NOMO-1 treated with DMSO at 0.1 percent for 48 hours (cell line): ENCODE results near the gene SLC2A13.
A peak's percentile ranks its signal among the peaks of the same experiment; 100 is the strongest.

Experiments used
- DNase-seq: peaks from one replicate; lab custom pipeline; 2025; ENCODE audit not compliant: unreplicated experiment; lab: John Stamatoyannopoulos, UW

The SLC2A13 gene

GRCh38 chr12:40105515-40106201 lies at the start of gene SLC2A13:
SLC2A13 (minus strand) TSS chr12:40106081; CDS start chr12:40105808, 273 bp downstream.
- DNase-seq: peak; percentile 64

- DNase-seq: no peak
Observed at GRCh38 chr12:40154381-40154780, 48.5 kb upstream of the SLC2A13 start.

GRCh38 chr12:40153432-40153831 lies 47.6 kb upstream of the SLC2A13 start:
- DNase-seq: no peak

GRCh38 chr12:40152783-40153383 lies 47.0 kb upstream of the SLC2A13 start:
- peak; percentile 64 for DNase-seq

- DNase-seq: no peak
Observed at GRCh38 chr12:40149673-40150260, 43.9 kb upstream of the SLC2A13 start.

- DNase-seq: peak; percentile 58
Observed at GRCh38 chr12:40146800-40147797, 41.2 kb upstream of the SLC2A13 start.

GRCh38 chr12:40145896-40146295 lies 40.0 kb upstream of the SLC2A13 start:
- peak; percentile 15 for DNase-seq

- peak; percentile 7 for DNase-seq
Observed at GRCh38 chr12:40144023-40144422, 38.1 kb upstream of the SLC2A13 start.

- no peak for DNase-seq
Observed at GRCh38 chr12:40142001-40142744, 36.3 kb upstream of the SLC2A13 start.

- no peak for DNase-seq
Observed at GRCh38 chr12:40138526-40138925, 32.6 kb upstream of the SLC2A13 start.

- DNase-seq: peak; percentile 91
Observed at GRCh38 chr12:40137252-40137651, 31.4 kb upstream of the SLC2A13 start.

- DNase-seq: no peak
Observed at GRCh38 chr12:40127408-40127807, 21.5 kb upstream of the SLC2A13 start.

- DNase-seq: peak; percentile 21
Observed at GRCh38 chr12:40123496-40123895, 17.6 kb upstream of the SLC2A13 start.

GRCh38 chr12:40122842-40123241 lies 17.0 kb upstream of the SLC2A13 start:
- DNase-seq: no peak

GRCh38 chr12:40117818-40118217 lies 11.9 kb upstream of the SLC2A13 start:
- DNase-seq: peak; percentile 12

GRCh38 chr12:40110586-40110985 lies 4.7 kb upstream of the SLC2A13 start:
- no peak for DNase-seq

GRCh38 chr12:40107803-40108620 lies 2.1 kb upstream of the SLC2A13 start:
- no peak for DNase-seq

- DNase-seq: peak; percentile 81
Observed at GRCh38 chr12:40107098-40107802, 1.4 kb upstream of the SLC2A13 start.

GRCh38 chr12:40106655-40107054 lies 774 bp upstream of the SLC2A13 start:
- no peak for DNase-seq
